ENCODE results near the gene ST8SIA5. TPM values are rescaled to one million over a fixed set of nuclear protein-coding genes. Genes with fewer than 3 reads are reported as not detected.

The ST8SIA5 gene
- total RNA-seq, 1 donor from 2014 or later, result 0.75 TPM

DNA sequence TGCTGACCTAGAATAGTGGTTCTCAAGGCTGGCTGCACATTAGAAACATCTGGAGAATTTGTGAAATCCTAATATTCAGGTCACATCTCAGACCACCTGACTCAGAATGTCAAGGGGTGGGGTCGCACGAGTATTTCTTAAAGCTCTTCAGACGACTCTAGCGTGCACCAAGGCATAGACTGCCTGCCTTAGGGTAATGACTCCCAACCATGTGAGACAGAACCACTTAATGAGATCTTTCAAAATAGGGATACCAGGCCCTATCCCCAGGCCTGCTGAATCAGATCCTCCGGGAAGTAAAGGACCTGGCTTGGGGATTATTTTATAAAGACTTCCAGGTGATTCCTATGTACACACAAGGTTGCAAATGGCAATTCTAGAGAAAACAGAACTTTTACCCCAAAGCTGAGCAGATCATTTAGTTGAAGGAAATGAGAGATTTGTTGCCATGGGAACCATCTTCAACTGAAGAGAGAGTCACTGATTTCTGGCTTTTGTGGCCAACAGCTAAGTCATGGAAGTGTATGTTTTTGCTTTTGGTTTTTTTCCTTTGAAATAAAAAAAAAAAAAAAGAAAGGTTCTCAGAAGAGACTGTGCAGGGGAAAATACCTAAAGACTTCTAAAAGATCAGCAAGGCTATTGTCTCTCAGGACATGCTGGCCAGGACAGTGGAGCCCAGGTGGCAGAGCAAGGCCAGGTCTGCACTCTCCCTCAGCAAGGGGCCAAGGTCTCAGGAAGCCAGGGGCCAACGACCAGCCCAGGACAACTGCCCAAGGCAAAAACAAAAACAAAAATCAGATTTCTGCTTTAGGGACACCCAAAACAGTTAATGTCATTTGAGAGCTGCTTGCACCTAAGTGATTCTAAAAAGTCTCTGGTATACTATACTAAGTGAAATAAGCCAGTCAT, 84.5 kb downstream of the ST8SIA5 start:
- DNase-seq (ENCODE audit: low read depth), result peak; percentile 65

DNA sequence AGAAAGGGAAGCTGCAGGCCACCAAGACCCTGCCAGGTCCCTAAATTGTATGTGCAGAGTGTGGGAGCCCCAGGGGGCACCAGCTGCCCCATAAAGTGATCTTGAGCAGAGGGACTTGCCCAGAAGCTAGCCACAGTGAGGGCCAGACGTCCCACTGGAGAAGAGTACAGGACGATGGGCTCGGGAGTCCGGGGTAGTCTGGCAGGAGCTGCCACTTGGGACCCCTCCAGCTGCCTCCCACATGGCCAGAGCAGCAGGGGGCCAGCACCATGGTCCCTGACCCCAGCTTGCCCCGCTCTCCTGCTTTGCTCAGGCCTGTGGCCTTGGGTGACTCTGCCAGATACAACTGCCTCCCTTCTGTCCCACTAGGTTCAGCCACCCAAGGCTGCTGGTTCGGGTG, 88.2 kb downstream of the ST8SIA5 start:
- no peak for DNase-seq (ENCODE audit: low read depth)

DNA sequence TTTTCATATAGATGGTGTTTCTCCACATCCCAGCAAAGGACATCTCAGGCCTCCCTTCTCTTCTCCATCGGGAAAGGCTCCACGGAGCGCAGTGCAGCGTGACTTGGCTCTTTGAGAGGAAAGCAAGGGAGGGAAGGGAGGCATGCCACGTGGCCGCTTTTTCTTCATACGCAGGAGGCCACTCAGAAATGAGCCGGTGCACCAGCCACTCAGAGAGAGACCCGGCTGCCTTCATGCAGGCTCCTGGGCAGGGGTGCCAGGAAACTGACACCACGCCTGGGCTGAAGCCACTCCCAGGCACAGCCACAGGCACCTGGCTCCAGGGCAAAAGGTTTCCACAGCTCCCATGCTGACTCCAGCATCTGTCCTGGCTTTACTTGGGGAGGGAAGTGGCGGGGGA, 88.7 kb downstream of the ST8SIA5 start:
- no peak for DNase-seq (ENCODE audit: low read depth)

GRCh38 chr18:46663539-46663938, 93.3 kb downstream of the ST8SIA5 start:
- DNase-seq (ENCODE audit: low read depth), result no peak

- peak; percentile 11 for DNase-seq (ENCODE audit: low read depth)
Observed at GRCh38 chr18:46660957-46661749, 95.7 kb downstream of the ST8SIA5 start.

- DNase-seq (ENCODE audit: low read depth), result no peak
Observed at GRCh38 chr18:46659484-46659883, 97.4 kb downstream of the ST8SIA5 start.

DNA sequence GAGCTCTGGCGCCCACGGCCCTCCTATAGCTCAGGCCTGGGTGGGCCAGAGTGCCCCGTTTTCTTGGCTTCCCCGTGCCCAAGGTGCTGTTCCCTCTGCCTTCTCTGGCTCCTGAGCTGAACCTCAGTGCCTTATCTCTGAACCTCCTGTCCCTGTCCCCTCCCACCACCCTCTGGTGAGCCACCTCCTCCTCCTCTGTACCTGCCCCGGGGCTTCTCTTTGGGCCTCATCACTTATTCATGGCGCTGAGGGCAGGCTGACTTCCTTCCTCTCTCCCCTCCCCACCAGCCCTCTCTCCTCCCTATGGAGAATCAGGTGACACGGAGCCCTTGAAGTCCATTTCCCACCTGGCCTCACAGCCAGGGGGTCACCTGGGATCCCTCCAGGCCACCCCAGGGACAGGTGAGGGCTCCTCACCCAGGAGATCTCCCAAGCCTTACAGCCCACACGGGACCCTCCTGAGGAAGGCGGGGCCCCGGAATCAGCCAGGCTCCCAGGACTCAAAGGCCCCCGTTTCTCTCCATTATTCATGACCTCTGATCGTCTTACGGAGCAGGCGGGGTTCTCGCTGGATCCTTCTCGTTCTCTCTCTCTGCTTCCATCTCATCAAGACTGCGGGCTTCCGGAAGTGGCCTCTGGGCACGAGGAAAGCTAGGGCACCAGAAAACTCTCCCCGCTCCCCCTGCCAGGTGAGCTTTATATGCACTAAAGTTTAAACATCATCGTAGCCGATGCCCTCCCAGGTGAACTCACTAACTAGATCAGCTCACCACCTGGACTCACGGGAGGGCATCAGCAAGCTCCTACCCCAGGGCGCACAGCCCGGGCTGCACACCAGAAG, 99.5 kb downstream of the ST8SIA5 start, which contains the start of gene LOXHD1:
LOXHD1 (minus strand) TSS at position 106 of the 841 bp plus-strand sequence. CDS start 187 bp downstream, outside the sequence.
- no peak for DNase-seq (ENCODE audit: low read depth)

DNA sequence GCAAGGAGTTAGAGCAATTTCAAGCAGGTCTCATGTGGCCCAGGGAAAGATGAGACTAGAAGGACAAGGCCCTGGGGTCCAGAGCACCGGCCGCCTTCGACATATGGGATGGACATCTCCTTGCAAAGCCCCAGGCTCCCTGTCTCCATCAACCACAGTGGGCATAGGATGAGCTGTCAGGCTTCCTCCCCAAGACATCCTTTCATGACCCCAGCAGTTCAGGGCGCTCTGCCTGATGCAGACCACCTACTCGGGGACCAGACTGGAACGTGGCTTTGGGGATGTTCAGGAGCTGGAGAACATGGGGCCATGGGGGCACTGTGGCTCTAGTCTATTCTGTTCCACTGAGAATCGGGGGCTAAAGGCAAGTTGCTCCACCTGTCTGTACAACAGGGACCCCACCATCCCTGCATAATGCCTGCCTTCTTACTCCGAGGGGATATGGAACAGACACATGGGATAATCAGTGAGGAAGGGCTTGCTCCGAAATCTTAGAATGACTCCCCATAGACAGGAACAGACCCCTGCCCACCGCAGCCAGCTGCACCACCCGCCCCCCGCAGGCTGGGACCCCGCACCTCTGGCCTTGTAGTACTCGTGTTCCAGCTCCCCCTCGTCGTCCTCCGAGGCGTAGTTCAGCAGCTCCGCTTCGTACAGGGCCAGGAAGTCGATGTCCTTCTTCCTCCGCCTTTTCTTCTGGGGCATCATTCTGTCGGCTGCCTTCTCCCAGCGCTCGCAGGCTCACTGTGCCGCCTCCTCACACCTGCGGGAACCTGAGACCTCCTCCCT, 100.3 kb downstream of the ST8SIA5 start:
- DNase-seq (ENCODE audit: low read depth), result no peak

GRCh38 chr18:46652372-46652771, 104.5 kb downstream of the ST8SIA5 start:
- no peak for DNase-seq (ENCODE audit: low read depth)

- DNase-seq (ENCODE audit: low read depth), result no peak
Observed at GRCh38 chr18:46650681-46651080, 106.2 kb downstream of the ST8SIA5 start.

DNA sequence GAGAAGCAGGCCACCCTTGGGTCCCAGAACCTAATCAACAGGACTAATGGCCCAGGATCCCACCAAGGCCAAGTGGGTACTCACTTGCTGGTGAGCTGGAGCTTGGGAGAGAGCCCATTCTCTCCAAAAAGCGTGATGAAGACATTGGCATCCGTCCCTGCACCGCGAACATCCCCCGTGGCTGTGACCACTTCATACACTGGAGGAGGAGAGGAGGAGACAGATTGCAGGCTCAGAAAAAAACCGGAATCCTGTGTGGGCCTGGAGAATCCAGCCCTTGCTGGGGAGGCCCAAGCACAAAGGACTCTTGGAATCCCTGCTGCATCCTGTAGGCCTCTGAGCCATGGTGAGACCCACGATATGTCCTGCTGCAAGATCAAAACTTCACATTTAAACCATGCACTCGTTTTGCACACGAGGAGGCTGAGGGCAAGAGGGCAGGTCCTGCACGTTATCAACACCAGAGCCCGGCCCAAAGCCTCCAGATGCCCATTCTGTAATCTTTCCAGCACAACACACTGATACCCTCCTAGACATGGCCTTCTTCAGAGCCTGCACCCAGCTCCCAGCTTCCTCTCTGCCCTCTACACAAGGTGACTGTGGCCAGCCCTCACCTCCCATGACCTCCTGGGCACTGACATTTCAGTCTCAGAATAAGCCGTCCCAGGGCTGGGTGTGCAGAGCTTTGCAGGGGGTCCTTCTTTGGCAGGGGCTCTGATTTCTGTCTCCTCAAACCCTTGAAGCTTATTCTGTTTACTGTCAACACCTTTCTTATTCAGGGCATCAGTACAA, 107.6 kb downstream of the ST8SIA5 start:
- no peak for DNase-seq (ENCODE audit: low read depth)

DNA sequence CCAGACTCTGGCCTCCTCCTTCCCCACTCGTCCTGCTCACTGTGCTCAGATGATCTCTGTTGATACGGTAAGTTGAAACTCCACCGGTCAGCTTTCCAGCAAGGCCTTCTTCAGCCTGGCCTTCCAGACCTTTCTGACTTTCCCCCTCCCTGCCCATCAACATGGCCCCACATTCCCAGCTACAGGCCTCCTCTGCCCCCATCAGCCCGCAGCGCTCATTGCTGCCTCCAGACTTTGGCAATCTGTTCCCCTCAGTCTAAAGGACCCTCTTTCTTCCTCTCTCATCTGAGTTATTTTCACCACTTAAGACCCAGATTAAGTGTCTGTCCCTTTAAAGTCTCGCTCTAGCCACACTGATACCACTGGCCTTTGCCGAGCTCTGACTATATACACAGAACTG, 110.4 kb downstream of the ST8SIA5 start:
- no peak for DNase-seq (ENCODE audit: low read depth)

- DNase-seq (ENCODE audit: low read depth), result no peak
Observed at GRCh38 chr18:46642561-46642960, 114.3 kb downstream of the ST8SIA5 start.

DNA sequence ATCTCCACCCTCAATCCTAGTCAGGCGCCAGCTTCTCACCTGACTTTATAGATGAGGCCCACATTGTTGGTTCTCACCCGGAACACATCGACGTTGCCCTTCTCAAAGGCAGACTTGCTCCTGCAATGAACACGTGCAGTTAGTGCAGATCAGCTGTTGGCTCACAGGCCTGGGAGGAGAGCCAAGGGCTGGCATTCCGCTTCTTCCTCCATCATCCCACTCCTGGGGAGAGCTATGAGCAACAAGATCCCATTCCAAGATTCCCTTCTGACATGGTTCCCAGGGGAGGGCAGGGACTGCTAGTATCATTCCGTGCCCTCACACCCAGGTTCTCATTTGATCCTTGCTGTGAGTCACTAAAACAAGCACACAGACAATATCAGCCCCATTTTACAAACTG, 114.9 kb downstream of the ST8SIA5 start:
- DNase-seq (ENCODE audit: low read depth), result no peak

GRCh38 chr18:46639386-46639785, 117.5 kb downstream of the ST8SIA5 start:
- DNase-seq (ENCODE audit: low read depth), result no peak

DNA sequence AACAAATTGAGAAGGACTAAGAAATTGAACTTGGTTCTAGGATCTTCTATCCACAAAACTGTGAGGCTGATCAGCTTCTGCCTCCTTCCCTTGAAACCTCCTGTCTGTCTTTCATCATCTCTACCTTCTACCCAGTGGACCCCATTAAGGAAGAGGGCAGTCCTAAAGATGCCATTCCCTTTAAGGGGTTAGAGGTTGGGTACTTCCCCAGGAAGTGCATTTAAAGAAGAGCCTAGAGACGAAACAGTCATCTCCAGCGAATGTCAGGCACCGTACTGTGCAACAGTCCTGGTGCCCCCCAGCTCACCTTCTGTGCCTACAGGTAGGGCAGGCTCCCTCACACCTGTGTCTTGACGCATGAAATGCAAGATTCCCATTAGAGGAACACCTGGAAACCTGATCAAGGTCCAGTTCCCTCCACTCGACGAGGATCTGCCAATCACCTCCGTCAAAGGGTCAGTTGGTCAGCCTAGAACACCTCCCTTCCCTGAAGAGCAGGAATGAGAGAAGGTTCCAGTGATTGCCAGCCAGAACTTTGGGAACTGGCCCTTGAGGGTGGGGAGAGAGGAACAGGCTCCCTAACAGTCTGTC, 120.7 kb downstream of the ST8SIA5 start:
- DNase-seq (ENCODE audit: low read depth), result no peak

DNA sequence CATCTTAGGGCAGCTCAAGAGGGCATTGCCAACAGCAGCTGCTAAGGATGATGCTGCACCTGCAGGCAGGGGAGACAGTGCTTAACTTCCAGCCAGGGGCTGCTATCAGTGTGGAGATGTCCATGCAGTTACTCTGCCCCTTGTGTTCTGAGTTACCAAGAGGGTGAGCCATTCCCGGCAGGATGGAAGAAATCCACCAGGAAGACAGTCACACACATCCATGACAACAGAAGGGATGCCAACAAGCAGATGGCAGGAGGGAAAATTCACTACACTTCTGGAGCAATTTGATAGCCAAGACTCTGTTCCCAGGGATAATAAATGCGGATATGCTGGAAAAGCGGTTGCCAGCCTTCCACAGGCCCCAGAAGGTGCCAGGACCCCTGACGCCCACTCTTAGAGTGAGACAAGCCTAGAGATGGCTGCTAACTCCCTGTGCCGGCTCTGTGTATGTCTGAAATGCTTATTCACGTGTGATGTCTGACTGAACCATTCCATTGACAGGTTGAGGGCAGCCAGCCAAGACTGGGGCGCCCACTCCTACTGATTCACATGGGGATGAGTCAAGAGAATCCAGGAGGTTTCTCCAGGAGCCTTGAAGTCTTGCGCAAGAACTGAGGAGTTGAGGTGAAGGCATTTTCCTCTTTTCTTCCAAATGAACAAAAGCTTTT, 124.3 kb downstream of the ST8SIA5 start:
- peak; percentile 88 for DNase-seq (ENCODE audit: low read depth)

DNA sequence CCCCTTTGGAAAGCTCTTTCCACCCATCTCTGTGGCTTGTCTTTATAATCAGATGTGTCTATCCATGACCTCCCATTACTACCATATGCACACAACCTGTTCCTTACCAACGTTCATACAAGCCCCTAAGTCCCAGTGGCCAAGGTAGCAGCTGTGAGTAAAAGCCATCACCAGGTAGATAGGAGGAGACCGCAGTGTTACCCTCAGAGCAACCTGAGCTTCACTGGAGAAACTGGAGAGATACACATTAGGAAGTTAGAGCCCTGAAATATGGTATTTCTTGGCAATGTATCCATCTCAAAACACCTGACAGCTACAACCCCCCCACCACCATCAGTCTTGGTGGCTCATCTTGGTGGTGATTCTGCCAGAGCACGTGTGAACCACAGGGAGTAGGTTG, 125.9 kb downstream of the ST8SIA5 start:
- DNase-seq (ENCODE audit: low read depth), result no peak

DNA sequence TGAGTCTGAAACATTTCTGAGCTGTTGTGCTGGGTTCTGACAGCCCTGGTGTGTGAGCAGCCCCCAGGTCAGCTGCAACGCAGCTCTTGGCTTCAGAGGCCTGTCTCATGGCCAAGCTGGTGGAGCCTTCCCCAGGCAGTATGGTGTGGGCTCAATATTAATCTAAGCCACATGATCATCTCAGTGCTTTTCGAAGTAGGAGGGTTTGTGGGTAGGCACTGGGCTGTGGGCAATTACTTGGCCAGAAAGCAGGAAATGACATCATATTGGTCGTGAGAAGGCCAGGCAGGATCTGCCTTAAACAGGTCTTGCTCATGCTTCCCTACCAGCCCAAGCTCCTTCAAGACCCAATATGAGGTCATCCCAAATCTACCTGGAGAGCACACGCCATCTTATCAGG, 126.7 kb downstream of the ST8SIA5 start:
- DNase-seq (ENCODE audit: low read depth), result peak; percentile 19
